VCaP (cell line): ENCODE data around the gene CKS2.

Experiments used
- H3K27ac ChIP-seq: fragments of 450-650 bp; 2 replicates; pipeline ENCODE4 v1.5.1; 2017
- TF ChIP-seq, protein P1 (sequence below): fragments of 450-650 bp; conservative IDR thresholded peaks from 2 replicates; pipeline ENCODE4 v1.5.1; 2017; ENCODE audit warnings: mild to moderate bottlenecking, moderate library complexity

The CKS2 gene

GRCh38 chr9:89358985-89359384 is 48.0 kb downstream of the CKS2 start:
- TF ChIP-seq, protein P1, sequence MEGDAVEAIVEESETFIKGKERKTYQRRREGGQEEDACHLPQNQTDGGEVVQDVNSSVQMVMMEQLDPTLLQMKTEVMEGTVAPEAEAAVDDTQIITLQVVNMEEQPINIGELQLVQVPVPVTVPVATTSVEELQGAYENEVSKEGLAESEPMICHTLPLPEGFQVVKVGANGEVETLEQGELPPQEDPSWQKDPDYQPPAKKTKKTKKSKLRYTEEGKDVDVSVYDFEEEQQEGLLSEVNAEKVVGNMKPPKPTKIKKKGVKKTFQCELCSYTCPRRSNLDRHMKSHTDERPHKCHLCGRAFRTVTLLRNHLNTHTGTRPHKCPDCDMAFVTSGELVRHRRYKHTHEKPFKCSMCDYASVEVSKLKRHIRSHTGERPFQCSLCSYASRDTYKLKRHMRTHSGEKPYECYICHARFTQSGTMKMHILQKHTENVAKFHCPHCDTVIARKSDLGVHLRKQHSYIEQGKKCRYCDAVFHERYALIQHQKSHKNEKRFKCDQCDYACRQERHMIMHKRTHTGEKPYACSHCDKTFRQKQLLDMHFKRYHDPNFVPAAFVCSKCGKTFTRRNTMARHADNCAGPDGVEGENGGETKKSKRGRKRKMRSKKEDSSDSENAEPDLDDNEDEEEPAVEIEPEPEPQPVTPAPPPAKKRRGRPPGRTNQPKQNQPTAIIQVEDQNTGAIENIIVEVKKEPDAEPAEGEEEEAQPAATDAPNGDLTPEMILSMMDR, result no peak
- peak overlapping the region; percentile 11; the same call in 1 of the 2 replicates for H3K27ac ChIP-seq

GRCh38 chr9:89359751-89360261 is 48.8 kb downstream of the CKS2 start:
- TF ChIP-seq, protein P1, result no peak
- peak overlapping the region; percentile 11; the same call in 1 of the 2 replicates for H3K27ac ChIP-seq

- TF ChIP-seq, protein P1, result no peak
- H3K27ac ChIP-seq, result no peak overlapping the region
Measured at GRCh38 chr9:89360465-89360864, 49.5 kb downstream of the CKS2 start.

DNA sequence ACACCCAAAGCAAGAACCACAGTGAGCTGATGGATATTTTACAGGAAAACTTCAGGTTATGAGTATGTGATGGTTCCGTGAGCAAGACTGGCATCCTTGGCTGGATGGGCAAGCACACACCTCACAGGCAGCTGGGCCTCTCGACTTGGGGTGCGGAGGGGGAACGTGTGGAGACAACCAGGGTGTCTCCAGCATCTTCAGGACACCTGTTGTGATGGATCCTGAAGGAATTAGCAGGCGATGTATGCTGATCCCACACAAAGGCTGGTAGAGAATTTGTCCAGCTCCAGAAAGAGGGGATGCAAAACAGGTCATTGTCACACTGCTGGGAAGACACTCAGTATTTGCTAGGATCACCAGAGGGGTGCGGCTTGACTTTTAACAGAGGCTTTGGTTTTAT is 50.0 kb downstream of the CKS2 start:
- TF ChIP-seq, protein P1, result no peak
- no peak overlapping the region for H3K27ac ChIP-seq

GRCh38 chr9:89361816-89362646 is 51.0 kb downstream of the CKS2 start:
- TF ChIP-seq, protein P1, result no peak
- H3K27ac ChIP-seq, result no peak overlapping the region

DNA sequence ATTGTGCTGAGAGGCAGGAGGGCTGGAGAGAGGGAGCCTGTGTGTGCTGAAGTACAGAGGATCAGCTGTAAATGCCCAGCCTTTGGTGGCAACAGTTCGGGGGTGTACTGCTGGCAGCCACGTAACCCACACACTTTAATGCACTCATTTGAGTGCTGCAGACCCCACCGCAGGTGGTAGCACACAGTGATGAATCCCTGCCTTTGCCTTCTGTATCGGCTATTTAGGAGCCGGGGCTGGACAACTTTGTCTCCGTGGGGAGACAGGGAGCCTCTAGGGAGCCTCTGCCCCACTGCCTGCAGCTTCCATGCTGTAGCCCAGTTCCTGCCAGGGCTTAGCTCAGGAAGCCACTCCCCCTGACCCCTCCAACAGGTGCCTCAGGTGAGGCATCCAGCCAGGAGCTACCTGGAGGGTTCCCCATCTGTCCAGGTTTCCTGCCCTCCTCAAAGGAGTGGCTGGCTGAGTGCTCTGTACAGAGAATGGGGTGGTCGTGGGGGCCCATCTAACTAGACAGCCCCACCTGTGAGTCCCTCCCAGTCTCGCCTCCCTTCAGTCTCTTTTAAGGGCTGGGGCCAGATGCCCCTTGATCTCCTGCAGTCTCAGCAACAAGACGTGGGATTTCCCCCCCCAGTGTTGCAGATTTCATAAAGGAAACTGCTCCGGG is 51.8 kb downstream of the CKS2 start:
- no peak overlapping the region for H3K27ac ChIP-seq
- TF ChIP-seq, protein P1, result no peak

DNA sequence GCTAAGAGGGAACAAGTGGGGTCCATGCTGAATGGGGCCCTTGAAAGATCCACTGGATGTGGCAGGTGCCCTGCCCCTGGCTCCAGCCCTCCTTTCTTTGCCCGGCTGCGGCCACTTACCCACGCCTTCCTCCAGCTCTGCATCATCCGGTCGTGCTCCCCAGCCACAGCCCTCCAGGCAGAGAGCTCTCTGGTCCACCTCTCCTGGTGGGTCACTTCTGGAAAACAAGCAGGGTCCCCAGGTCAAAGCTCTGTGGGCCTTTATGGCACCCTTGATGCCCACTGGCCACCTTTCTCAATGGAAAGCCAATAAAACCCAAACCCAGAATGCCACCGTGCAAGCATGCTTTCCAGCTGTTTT is 52.3 kb downstream of the CKS2 start:
- H3K27ac ChIP-seq, result no peak overlapping the region
- TF ChIP-seq, protein P1, result no peak
